Keratinocyte (primary cell): ENCODE data around the gene WFDC2. TPM values are rescaled to one million over a fixed set of nuclear protein-coding genes. Genes with fewer than 3 reads are reported as not detected.

ENCODE experiments used
- DNase-seq: peaks from one replicate; pipeline ENCODE4 v3.0.0-alpha.2; 2011; ENCODE audit warnings: low read depth, missing footprints, low spot score
- FAIRE-seq: peaks from 2 replicates; lab custom pipeline; 2011; peaks lifted over from hg19 to GRCh38; lab: Jason Lieb, UNC
- H2AFZ ChIP-seq: 2 replicates; pipeline ENCODE4 v1.6.0; 2012; ENCODE audit warnings: low read length, control low read depth, inconsistent platforms; ENCODE audit not compliant: control insufficient read depth
- H3K27ac ChIP-seq: 2 replicates; pipeline ENCODE4 v1.5.1; 2011; ENCODE audit warnings: low read length; ENCODE audit not compliant: control insufficient read depth, insufficient read depth
- H3K27me3 ChIP-seq: 3 replicates; pipeline ENCODE4 v1.6.0; 2011; ENCODE audit warnings: low read length; ENCODE audit not compliant: control insufficient read depth, insufficient read depth; ENCODE audit errors: extremely low read depth
- H3K36me3 ChIP-seq, 2 experiments: 2 replicates in 1 of 2; 3 replicates in 1 of 2; pipeline ENCODE4 v1.5.1; 2011; ENCODE audit warnings: low read length in 2 of 2, mild to moderate bottlenecking in 1 of 2; ENCODE audit not compliant: control insufficient read depth in 2 of 2, insufficient read depth in 2 of 2; ENCODE audit errors: extremely low read depth in 1 of 2
- H3K4me1 ChIP-seq: 3 replicates; pipeline ENCODE4 v1.5.1; 2011; ENCODE audit warnings: low read length; ENCODE audit not compliant: control insufficient read depth, insufficient read depth; ENCODE audit errors: extremely low read depth
- H3K4me2 ChIP-seq: 3 replicates; pipeline ENCODE4 v1.6.0; 2011; ENCODE audit warnings: low read depth, low read length; ENCODE audit not compliant: control insufficient read depth, insufficient read depth; ENCODE audit errors: extremely low read depth
- H3K4me3 ChIP-seq, 3 experiments: fragments of 200-600 bp in 1 of 3; sonication (generic) in 1 of 3; 2 replicates in 2 of 3; 3 replicates in 1 of 3; pipeline ENCODE4 v1.5.1; 2011 to 2016; ENCODE audit warnings: low read length in 3 of 3, mild to moderate bottlenecking in 3 of 3, control low read depth in 2 of 3, inconsistent platforms in 1 of 3, low read depth in 1 of 3, mixed read lengths in 1 of 3, mixed run types in 1 of 3, moderate library complexity in 1 of 3; ENCODE audit not compliant: control insufficient read depth in 2 of 3, insufficient read depth in 2 of 3; ENCODE audit errors: extremely low read depth in 1 of 3
- H3K79me2 ChIP-seq: 2 replicates; pipeline ENCODE4 v1.6.0; 2012; ENCODE audit warnings: low read length; ENCODE audit not compliant: control insufficient read depth, insufficient read depth
- H3K9ac ChIP-seq: 3 replicates; pipeline ENCODE4 v1.6.0; 2011; ENCODE audit warnings: low read length; ENCODE audit not compliant: control insufficient read depth, insufficient read depth; ENCODE audit errors: extremely low read depth
- H3K9me1 ChIP-seq: 3 replicates; pipeline ENCODE4 v1.6.0; 2011; ENCODE audit warnings: low read length; ENCODE audit not compliant: control insufficient read depth, insufficient read depth; ENCODE audit errors: extremely low read depth
- H3K9me3 ChIP-seq: 2 replicates; pipeline ENCODE4 v1.5.1; 2012; ENCODE audit warnings: low read depth, low read length; ENCODE audit not compliant: control insufficient read depth
- H4K20me1 ChIP-seq: 3 replicates; pipeline ENCODE4 v1.6.0; 2011; ENCODE audit warnings: low read length; ENCODE audit not compliant: control insufficient read depth, insufficient read depth; ENCODE audit errors: extremely low read depth
- CTCF ChIP-seq, 3 experiments: IDR thresholded peaks in 1 of 3; conservative IDR thresholded peaks in 1 of 3; optimal IDR thresholded peaks in 1 of 3; 2 replicates in 2 of 3; 3 replicates in 1 of 3; pipeline versions ENCODE3 to v1.5.1; 2011; ENCODE audit warnings: low read length in 3 of 3, mild to moderate bottlenecking in 3 of 3, moderate library complexity in 2 of 3, control low read depth in 1 of 3, inconsistent platforms in 1 of 3; ENCODE audit not compliant: insufficient read depth in 2 of 3; ENCODE audit errors: extremely low read depth in 1 of 3
- EZH2 ChIP-seq: IDR thresholded peaks from one replicate; pipeline ENCODE4 v1.6.1; 2012; ENCODE audit warnings: inconsistent platforms, mild to moderate bottlenecking, low read length, moderate library complexity
- dilution Hi-C: fragments of 300-500 bp; cut with MboI; formaldehyde crosslinking; loops from one replicate; pipeline ENCODE4 v1.7.0; 2020; ENCODE audit warnings: low sequenced_read_pairs; ENCODE audit not compliant: extremely low pct_ligation_motif_present
- polyA plus RNA-seq, 5 experiments: library from polyadenylated mRNA; depleted of rRNA in 3 of 5; stranded (reverse) in 3 of 5; stranded (forward) in 1 of 5; unstranded in 1 of 5; fragments of >200 nt; gene quantifications; 1 replicate in 1 of 5; 2 replicates in 3 of 5; 3 replicates in 1 of 5; pipeline versions ENCODE4 v1.2.1 to v1.2.3, GENCODE V29; 2011 to 2012; ENCODE audit warnings: missing spikeins in 2 of 5, low read depth in 1 of 5, low replicate concordance in 1 of 5

The WFDC2 gene
- polyA plus RNA-seq, 1 donor (not counting 4 experiments of a cell fraction or from before 2014, with no cell fraction given): not detected

- no peaks in the 10 kb centered on the region for H3K9me3 ChIP-seq
- peak; percentile 55 for FAIRE-seq
These were observed 36.8 kb downstream of the WFDC2 start for GRCh38 chr20:45506398-45506797.

GRCh38 chr20:45507011-45507820, 37.7 kb downstream of the WFDC2 start:
- H3K9ac ChIP-seq: peak overlapping the region; percentile 48
- no peak overlapping the region for H3K4me3 ChIP-seq
- H3K9me3 ChIP-seq: no peaks in the 10 kb centered on the region
- H3K4me2 ChIP-seq: peak overlapping the region; percentile 59
- H3K27ac ChIP-seq: peak overlapping the region; percentile 79
- dilution Hi-C loops: no loop called here
- H2AFZ ChIP-seq: no peak overlapping the region
- no peaks in the 10 kb centered on the region for H3K27me3 ChIP-seq
- H3K4me1 ChIP-seq: peaks cover 21% of the 10 kb centered on the region
- FAIRE-seq: peak; percentile 76
- no peaks in the 10 kb centered on the region for H3K9me1 ChIP-seq
- H3K79me2 ChIP-seq: no peaks in the 10 kb centered on the region
- H4K20me1 ChIP-seq: no peaks in the 10 kb centered on the region
- no peaks in the 10 kb centered on the region for H3K36me3 ChIP-seq
- DNase-seq: no peak
- TF ChIP-seq CTCF (optimal IDR thresholded peaks at IDR 0.05 in 1 of 3, IDR thresholded peaks at IDR 0.05 in 1 of 3, conservative IDR thresholded peaks at IDR 0.05 in 1 of 3; ENCODE audit: extremely low read depth in 1 of 3, insufficient read depth in 2 of 3, low read length in 3 of 3): no peak
- no peak for TF ChIP-seq EZH2

More at GRCh38 chr20:45506398-45506797, 36.8 kb downstream of the WFDC2 start:
- Histone ChIP-seq H3K9ac (no peak overlapping the region), H3K9me1 (no peaks in the 10 kb centered on the region), H3K4me3 (no peak overlapping the region), H3K4me2 (peak overlapping the region; percentile 16), H4K20me1 (no peaks in the 10 kb centered on the region), H3K27me3 (peaks cover 5% of the 10 kb centered on the region), H3K4me1 (peaks cover 21% of the 10 kb centered on the region), H2AFZ (no peak overlapping the region), H3K36me3 (no peaks in the 10 kb centered on the region), H3K79me2 (no peaks in the 10 kb centered on the region), H3K27ac (peak overlapping the region; percentile 75)
- dilution Hi-C loops: no loop called here
- no peak for DNase-seq
- TF ChIP-seq CTCF (optimal IDR thresholded peaks at IDR 0.05 in 1 of 3, IDR thresholded peaks at IDR 0.05 in 1 of 3, conservative IDR thresholded peaks at IDR 0.05 in 1 of 3; ENCODE audit: extremely low read depth in 1 of 3, insufficient read depth in 2 of 3, low read length in 3 of 3): no peak
- TF ChIP-seq EZH2: no peak
